HUDEP-2 (cell line): ENCODE measurements around the gene SLIT3.

Experiments
- DNase-seq, 76 experiments: peaks; one replicate each; lab custom pipeline; 2025; ENCODE audit not compliant: unreplicated experiment in 76 of 76; lab: John Stamatoyannopoulos, UW

The SLIT3 gene

GRCh38 chr5:169181814-169182213 lies 119.1 kb downstream of the SLIT3 start:
- no peak for DNase-seq

GRCh38 chr5:169178754-169179153 lies 122.2 kb downstream of the SLIT3 start:
- no peak for DNase-seq

GRCh38 chr5:169178274-169178673 lies 122.7 kb downstream of the SLIT3 start:
- no peak for DNase-seq

- no peak for DNase-seq
These were observed 123.9 kb downstream of the SLIT3 start for GRCh38 chr5:169176709-169177694.

DNA sequence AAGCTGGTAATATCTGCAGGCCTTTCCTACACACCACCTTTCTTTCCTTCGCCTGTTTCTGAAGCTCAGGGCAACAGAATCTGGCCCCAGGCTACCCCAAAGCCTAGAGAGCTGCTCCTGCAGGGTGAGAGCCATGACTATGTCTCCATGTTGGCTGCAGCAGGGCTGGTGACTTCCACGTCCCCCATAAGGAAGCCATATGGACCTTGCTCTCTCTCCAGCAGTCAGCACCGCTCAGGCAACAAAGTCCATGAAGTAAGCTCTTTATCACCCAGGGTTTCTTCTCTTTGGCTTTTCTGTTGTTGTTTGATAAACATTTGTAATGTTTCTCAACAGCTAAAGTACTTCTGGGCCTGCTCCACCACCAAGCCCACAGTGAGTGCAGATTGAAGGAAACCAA lies 125.2 kb downstream of the SLIT3 start:
- no peak for DNase-seq

- DNase-seq, result no peak
These were observed 126.0 kb downstream of the SLIT3 start for GRCh38 chr5:169174923-169175322.

DNA sequence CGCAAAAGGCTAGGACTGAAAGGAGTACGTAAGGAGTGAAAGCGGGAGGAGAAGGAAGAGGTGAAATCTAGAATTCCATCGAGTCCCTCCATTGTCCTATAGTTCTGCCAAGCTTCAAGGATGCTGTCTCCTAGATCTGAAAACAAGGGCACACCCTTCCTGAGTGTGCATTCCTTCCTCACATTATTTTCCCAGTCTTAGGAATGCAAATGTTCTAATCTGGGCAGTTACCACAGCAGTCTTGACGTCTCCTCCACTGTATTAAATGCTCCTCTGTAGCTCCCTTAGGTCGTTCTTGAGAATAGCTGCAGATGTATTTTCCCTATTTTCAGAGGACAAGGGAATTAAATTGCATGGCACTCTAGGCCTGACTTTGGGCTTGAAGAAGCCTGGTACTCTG lies 127.6 kb downstream of the SLIT3 start:
- no peak for DNase-seq

DNA sequence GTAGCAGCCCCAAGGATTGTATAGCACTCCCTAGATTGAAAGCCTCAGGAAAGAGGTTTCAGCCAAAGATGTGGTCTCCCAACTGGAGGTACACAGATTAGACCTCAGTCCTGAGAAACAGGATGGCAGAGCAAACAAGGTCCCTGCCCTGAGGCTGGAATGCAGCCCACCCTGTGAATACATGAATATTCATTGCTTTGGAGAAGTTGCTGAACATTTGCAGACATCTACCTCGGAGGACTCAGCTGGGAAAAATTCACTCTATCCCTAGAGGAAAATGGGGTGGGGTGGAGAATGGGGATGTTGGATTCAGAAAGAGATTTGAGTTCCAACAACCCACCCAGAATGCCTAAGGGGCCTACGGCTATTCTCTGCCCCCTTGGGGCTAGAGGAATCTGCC lies 129.4 kb downstream of the SLIT3 start:
- DNase-seq, result no peak

- no peak for DNase-seq
These were observed 131.2 kb downstream of the SLIT3 start for GRCh38 chr5:169169783-169170182.

DNA sequence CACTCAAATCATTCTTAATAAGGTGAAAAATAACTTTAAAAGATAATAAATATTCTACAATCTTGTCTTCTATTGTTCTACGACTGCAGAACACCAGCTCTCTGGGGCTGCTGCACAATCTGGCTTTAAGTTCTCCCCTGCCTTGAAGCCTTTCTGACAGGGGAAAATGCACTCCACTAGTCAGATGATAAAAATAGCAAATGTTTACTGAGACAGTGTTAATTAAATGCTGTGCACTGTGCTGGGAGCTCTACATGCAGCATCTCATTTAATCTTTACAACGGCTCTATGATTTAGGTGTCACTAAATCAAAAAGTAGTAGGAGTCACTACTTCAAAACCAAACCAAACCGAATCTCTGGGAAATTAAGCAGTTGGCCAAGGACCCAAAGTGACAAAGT lies 132.7 kb downstream of the SLIT3 start:
- no peak for DNase-seq

DNA sequence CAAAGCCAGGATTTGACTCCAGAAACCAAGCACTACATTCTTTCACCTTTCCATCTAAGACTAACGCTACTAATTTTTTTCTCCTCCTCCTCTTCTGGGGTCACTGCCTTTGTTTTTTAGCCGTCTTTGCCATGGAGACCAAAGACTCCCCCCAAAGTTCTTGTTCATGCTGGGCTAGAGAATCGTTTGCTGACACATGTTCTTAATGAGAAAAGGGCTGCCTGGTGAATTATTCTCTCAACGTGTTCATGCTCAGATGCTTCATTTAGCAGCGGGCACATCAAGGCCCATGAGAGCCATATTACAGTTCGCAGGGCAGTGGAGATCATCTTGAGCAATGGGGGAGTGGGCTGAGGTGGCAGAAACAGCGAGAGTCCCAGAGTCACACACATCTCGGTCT lies 134.9 kb downstream of the SLIT3 start:
- no peak for DNase-seq

DNA sequence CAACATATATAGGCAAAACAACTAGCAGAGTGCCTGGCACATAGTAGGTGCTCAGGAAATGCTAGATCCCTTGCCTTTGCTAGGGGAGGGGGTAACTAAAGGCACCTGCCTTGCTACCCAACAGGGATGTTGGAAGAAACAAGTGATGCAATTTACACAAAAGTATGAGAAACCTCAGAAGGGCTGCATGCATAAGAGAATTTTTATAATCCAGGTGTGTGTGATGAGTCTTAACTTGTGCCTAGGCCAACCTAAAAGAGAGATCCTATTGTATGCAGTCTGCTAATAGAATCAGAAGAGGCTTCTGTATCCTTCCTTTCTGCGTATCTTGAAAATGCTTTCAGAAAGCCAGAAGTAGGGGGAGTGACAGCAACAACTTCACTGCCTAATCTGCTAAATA lies 135.9 kb downstream of the SLIT3 start:
- DNase-seq, result no peak

DNA sequence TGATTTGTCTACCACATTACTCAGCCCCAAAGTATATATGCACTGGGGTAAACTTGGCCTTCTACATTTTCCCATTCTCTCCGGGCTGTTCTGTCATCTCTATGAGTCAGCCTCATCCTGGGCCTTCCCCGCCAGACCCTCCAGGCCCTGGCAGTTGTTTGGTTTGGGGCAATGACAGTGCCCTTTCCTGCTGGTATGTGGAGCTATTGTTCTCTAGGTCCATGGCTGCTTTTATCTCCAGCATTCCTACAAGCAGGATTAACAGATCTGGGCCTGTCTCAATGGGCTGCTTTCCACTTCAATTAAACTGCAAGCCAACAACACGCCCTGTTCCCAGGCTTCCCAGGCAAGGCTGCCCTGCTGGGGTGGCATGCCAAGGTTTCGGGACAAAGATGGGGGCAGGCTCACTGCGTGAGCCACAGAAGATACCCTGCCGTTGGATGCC lies 136.4 kb downstream of the SLIT3 start:
- no peak for DNase-seq

DNA sequence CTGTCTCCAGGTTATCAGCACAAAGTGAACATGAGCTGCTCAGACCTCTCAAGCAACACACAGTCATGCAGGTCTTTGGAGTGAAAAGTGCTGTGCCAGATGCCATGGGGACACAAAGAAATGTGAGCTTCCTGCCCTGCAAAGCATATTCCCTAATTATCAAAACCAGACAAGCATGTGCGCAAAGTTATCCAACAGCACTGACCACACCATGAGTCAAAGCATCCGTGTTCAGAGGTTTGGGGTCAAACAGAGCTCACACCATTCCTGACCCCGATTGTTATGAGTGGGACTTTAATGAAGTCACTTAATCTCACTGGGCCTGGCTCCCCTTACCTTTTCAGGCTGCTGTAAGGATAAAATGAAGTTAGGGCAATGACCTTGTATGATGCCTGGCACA lies 138.5 kb downstream of the SLIT3 start:
- no peak for DNase-seq

DNA sequence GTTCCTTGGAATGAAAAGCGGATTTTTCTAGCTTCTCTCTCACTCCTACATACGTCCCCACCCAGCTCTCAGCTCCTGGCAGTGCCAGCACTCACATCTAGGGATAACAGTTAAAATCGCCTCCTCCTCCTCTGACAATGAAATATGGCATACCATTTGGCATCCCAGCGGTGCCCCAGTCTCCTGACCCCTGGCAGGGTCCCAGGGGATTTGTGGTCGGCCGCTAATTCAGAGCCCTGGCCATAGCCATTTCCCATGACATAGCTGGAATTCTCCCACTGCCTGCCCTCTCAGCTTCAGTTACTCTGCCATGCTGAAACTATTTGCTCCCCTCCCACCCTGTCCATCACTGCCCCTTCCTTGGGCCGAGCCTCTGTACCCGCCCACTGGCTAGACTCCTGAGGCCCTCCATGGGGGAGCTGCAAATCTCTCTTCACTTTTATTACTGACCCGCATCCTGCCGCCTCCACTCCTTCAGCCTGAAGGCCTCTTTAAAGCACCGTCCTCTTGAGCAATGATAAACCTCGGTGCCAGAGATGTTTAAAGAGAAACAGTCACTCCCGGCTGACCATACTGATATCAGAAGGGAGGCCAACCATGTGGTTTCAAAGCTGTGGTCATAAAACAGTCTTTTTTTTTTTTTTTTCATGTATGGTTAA lies 139.8 kb downstream of the SLIT3 start:
- no peak for DNase-seq

DNA sequence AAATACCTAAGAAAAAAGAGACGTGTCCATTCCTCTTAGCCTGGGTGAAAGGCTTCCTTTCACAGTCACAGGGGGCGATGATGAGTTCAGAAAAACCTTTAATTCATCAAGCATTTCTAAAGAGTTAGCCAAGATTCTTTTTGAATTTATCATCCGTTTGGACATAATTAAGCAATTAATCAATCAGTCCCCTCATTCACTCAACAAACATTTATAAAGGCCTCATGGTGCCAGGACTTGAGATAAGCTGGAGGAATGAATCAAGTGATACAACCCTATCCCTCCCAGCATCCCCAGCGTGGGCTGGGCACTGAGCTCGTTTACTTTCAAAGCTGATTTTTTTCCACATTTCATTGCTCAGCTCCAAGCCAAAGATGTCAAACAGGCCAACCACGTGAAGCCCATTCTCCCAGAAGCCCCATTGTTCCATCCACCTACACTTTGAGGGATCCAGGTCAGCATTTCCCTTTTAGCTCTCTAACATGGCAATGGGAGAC lies 140.5 kb downstream of the SLIT3 start:
- no peak for DNase-seq

DNA sequence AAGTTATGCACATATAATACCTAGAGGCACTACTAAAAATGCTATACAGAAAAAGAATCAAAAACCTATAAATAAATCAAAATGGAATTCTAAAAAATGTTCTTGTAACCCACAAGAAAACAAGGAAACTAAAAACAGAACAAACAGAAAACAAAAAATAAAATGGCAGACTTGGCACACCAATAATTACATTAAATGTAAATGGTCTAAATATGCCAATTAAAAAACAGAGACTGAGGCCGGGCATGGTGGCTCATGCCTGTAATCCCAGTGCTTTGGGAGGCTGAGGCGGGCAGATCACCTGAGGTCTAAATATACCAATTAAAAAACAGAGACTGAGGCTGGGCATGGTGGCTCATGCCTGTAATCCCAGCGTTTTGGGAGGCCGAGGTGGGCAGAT lies 142.2 kb downstream of the SLIT3 start:
- no peak for DNase-seq

- DNase-seq, result no peak
These were observed 143.9 kb downstream of the SLIT3 start for GRCh38 chr5:169157064-169157463.

DNA sequence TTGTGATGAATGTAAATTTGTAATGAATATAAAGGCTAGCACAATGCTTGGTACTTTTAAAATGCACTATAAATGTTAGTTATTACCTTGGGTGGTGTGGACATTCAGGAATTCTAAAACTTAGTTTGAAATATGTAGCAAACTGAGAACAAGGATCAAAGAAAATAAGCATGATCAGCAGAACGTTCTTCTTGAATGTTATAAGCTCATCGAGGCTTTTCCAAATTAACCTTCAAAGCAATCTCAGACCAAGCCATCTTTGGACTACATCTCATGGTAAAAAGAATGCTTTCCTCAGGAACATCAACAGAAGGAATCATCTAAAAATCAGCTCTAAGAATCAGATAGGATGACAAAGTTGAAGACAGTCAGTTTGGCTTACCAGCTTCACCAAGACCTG lies 146.3 kb downstream of the SLIT3 start:
- DNase-seq, result no peak

GRCh38 chr5:169153405-169153804 lies 147.5 kb downstream of the SLIT3 start:
- DNase-seq, result no peak

GRCh38 chr5:169152946-169153345 lies 148.0 kb downstream of the SLIT3 start:
- no peak for DNase-seq

DNA sequence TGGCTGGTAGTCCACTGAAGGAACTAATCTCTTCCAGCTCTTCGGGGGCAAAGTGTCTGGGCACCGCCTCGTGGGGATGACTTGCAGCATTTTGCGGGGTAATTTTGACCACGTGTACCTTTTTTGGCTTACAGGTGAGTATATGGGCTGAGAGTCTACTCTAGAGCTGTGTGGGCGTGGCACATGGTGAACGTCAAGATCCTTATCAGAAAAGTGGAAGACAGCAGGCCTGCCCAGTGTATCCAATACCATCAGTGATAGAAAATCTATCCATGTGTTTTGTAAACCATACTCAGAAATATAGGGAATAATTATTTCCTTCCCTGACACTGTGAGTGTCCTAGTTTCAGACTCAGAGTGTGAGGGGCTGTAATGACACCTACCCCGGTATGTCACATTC lies 148.5 kb downstream of the SLIT3 start:
- DNase-seq, result no peak
